HEK293T (cell line): ENCODE measurements around the gene TPM1.

Experiments
- CTCF ChIA-PET: fragments of 350-600 bp; formaldehyde crosslinking; extraction: SDS; loops from one replicate; lab custom pipeline; 2021; ENCODE audit warnings: antibody characterized with exemption, inconsistent platforms; lab: Yijun Ruan, JAX
- POLR2A ChIA-PET: fragments of 350-600 bp; formaldehyde crosslinking; extraction: SDS; loops from one replicate; lab custom pipeline; 2020; ENCODE audit warnings: antibody characterized with exemption, inconsistent platforms; lab: Yijun Ruan, JAX
- DNase-seq: peaks from one replicate; pipeline ENCODE4 v3.0.0; 2012; ENCODE audit warnings: mixed read lengths; ENCODE audit errors: extremely low spot score
- ARNT ChIP-seq: fragments of 450-650 bp; IDR thresholded peaks from 2 replicates; pipeline ENCODE4 v1.6.1; 2017; ENCODE audit warnings: mild to moderate bottlenecking
- BHLHE40 ChIP-seq: fragments of 450-650 bp; IDR thresholded peaks from 2 replicates; pipeline ENCODE4 v1.6.1; 2016; ENCODE audit warnings: mild to moderate bottlenecking, moderate library complexity, borderline replicate concordance
- CTBP1 ChIP-seq: fragments of 450-650 bp; IDR thresholded peaks from 2 replicates; pipeline ENCODE4 v1.6.1; 2016; ENCODE audit warnings: borderline replicate concordance
- ELF4 ChIP-seq: fragments of 450-650 bp; IDR thresholded peaks from 2 replicates; pipeline ENCODE4 v1.6.1; 2017; ENCODE audit warnings: antibody characterized with exemption
- FOXA1 ChIP-seq: fragments of 450-650 bp; IDR thresholded peaks from 2 replicates; pipeline ENCODE4 v1.6.1; 2016; ENCODE audit warnings: mild to moderate bottlenecking
- FOXK2 ChIP-seq: fragments of 450-650 bp; IDR thresholded peaks from 2 replicates; pipeline ENCODE4 v1.6.1; 2016; ENCODE audit warnings: mild to moderate bottlenecking
- FOXM1 ChIP-seq: fragments of 450-650 bp; IDR thresholded peaks from 2 replicates; pipeline ENCODE4 v1.6.1; 2017; ENCODE audit warnings: mild to moderate bottlenecking, borderline replicate concordance
- HDGF ChIP-seq: fragments of 450-650 bp; IDR thresholded peaks from 2 replicates; pipeline ENCODE4 v1.6.1; 2017; ENCODE audit warnings: antibody characterized with exemption, borderline replicate concordance
- L3MBTL2 ChIP-seq: fragments of 450-650 bp; conservative IDR thresholded peaks from 2 replicates; pipeline ENCODE4 v1.6.1; 2016; ENCODE audit warnings: mild to moderate bottlenecking
- LEF1 ChIP-seq: fragments of 450-650 bp; IDR thresholded peaks from 2 replicates; pipeline ENCODE4 v1.6.1; 2017; ENCODE audit warnings: mild to moderate bottlenecking, borderline replicate concordance
- NFRKB ChIP-seq: fragments of 450-650 bp; IDR thresholded peaks from 2 replicates; pipeline ENCODE4 v1.6.1; 2016; ENCODE audit warnings: mild to moderate bottlenecking, moderate library complexity
- PKNOX1 ChIP-seq: fragments of 450-650 bp; IDR thresholded peaks from 2 replicates; pipeline ENCODE4 v1.6.1; 2016
- SP1 ChIP-seq: fragments of 450-650 bp; IDR thresholded peaks from 2 replicates; pipeline ENCODE4 v1.6.1; 2017
- SUZ12 ChIP-seq: fragments of 450-650 bp; IDR thresholded peaks from 2 replicates; pipeline ENCODE4 v1.6.1; 2016; ENCODE audit warnings: mild to moderate bottlenecking
- TARDBP ChIP-seq: fragments of 450-650 bp; IDR thresholded peaks from 2 replicates; pipeline ENCODE4 v1.6.1; 2016
- ZNF384 ChIP-seq: fragments of 450-650 bp; IDR thresholded peaks from 2 replicates; pipeline ENCODE4 v1.6.1; 2016

Gene TPM1

GRCh38 chr15:63008333-63009049, 34.1 kb upstream of the TPM1 start:
- ChIA-PET CTCF (no interaction called here), POLR2A (no interaction called here)
- no peak for DNase-seq
- TF ChIP-seq PKNOX1, result no peak
- TF ChIP-seq FOXK2, result no peak
- TF ChIP-seq ZNF384, result no peak
- TF ChIP-seq HDGF, result no peak
- TF ChIP-seq SP1, result no peak
- TF ChIP-seq NFRKB, result no peak
- TF ChIP-seq FOXA1, result no peak
- TF ChIP-seq TARDBP, result no peak
- no peak for TF ChIP-seq FOXM1
- no peak for TF ChIP-seq BHLHE40
- no peak for TF ChIP-seq SUZ12
- TF ChIP-seq ELF4, result no peak
- no peak for TF ChIP-seq ARNT
- TF ChIP-seq L3MBTL2, result no peak
- no peak for TF ChIP-seq CTBP1
- TF ChIP-seq LEF1, result no peak

- TF ChIP-seq SUZ12, result no peak
- no peak for TF ChIP-seq HDGF
- no peak for TF ChIP-seq PKNOX1
- no peak for TF ChIP-seq BHLHE40
- TF ChIP-seq FOXK2, result no peak
- no peak for TF ChIP-seq LEF1
- no peak for TF ChIP-seq NFRKB
- no peak for TF ChIP-seq ELF4
- TF ChIP-seq TARDBP, result no peak
- TF ChIP-seq CTBP1, result no peak
- TF ChIP-seq FOXA1, result no peak
- no peak for TF ChIP-seq L3MBTL2
- no peak for TF ChIP-seq SP1
- no peak for TF ChIP-seq ZNF384
- no peak for TF ChIP-seq ARNT
- no peak for TF ChIP-seq FOXM1
- CTCF ChIA-PET, result no interaction called here
- POLR2A ChIA-PET, result no interaction called here
- DNase-seq, result no peak
These were observed 32.2 kb upstream of the TPM1 start for GRCh38 chr15:63010386-63010785.

GRCh38 chr15:63010920-63011693, 31.4 kb upstream of the TPM1 start:
- no peak for DNase-seq
- ChIA-PET POLR2A (no interaction called here), CTCF (no interaction called here)
- TF ChIP-seq LEF1, result no peak
- TF ChIP-seq BHLHE40, result no peak
- TF ChIP-seq FOXK2, result no peak
- TF ChIP-seq ELF4, result no peak
- no peak for TF ChIP-seq ZNF384
- no peak for TF ChIP-seq PKNOX1
- TF ChIP-seq FOXM1, result no peak
- no peak for TF ChIP-seq SUZ12
- TF ChIP-seq ARNT, result no peak
- no peak for TF ChIP-seq FOXA1
- TF ChIP-seq SP1, result no peak
- TF ChIP-seq L3MBTL2, result no peak
- no peak for TF ChIP-seq TARDBP
- no peak for TF ChIP-seq HDGF
- TF ChIP-seq NFRKB, result no peak

- ChIA-PET CTCF (no interaction called here), POLR2A (no interaction called here)
- no peak for DNase-seq
- no peak for TF ChIP-seq L3MBTL2
- TF ChIP-seq ARNT, result no peak
- TF ChIP-seq FOXK2, result no peak
These were observed 30.1 kb upstream of the TPM1 start for GRCh38 chr15:63012444-63012843.

- ChIA-PET POLR2A (no interaction called here), CTCF (no interaction called here)
- TF ChIP-seq SP1, result no peak
- no peak for TF ChIP-seq FOXK2
- no peak for TF ChIP-seq SUZ12
- no peak for TF ChIP-seq ELF4
- TF ChIP-seq BHLHE40, result no peak
- TF ChIP-seq CTBP1, result no peak
- TF ChIP-seq HDGF, result no peak
- TF ChIP-seq TARDBP, result no peak
- no peak for TF ChIP-seq LEF1
- no peak for TF ChIP-seq FOXM1
- no peak for DNase-seq
These were observed 29.3 kb upstream of the TPM1 start for GRCh38 chr15:63013052-63013808.

- no peak for TF ChIP-seq FOXA1
- POLR2A ChIA-PET, result no interaction called here
- CTCF ChIA-PET, result no interaction called here
- no peak for DNase-seq
These were observed 28.0 kb upstream of the TPM1 start for GRCh38 chr15:63014578-63014977.
